HTERT RPE-1 (cell line): Measurements from ENCODE around the gene PPP2R5C.
"Not testable (repeated sequence)": the region's sequence is repeated elsewhere in the genome, so short reads cannot be mapped to it uniquely, and the experiment has no call there.

Source experiments
- in situ Hi-C: fragments of 300-500 bp; cut with MboI; formaldehyde crosslinking; loops from 4 replicates; pipeline ENCODE4 v1.14.3; 2020; ENCODE audit warnings: low sequenced_read_pairs

Gene PPP2R5C

GRCh38 chr14:101961746-101962502 is 200.4 kb downstream of the PPP2R5C start:
- in situ Hi-C loops = no loop called here

GRCh38 chr14:101962503-101962874 is 201.0 kb downstream of the PPP2R5C start:
- in situ Hi-C loops = no loop called here

GRCh38 chr14:101963052-101963451 is 201.5 kb downstream of the PPP2R5C start:
- in situ Hi-C loops = no loop called here

GRCh38 chr14:101963656-101964296 is 202.3 kb downstream of the PPP2R5C start:
- in situ Hi-C loops = no loop called here

GRCh38 chr14:101964297-101965180 is 203.0 kb downstream of the PPP2R5C start, which contains the start of gene DYNC1H1:
TSS of gene DYNC1H1 (plus strand) at chr14:101964573. CDS start at chr14:101964692, 119 bp downstream.
- in situ Hi-C loops = no loop called here

GRCh38 chr14:101965181-101965544 is 203.7 kb downstream of the PPP2R5C start:
- in situ Hi-C loops = no loop called here

GRCh38 chr14:101965770-101966722 is 204.5 kb downstream of the PPP2R5C start:
- in situ Hi-C loops = no loop called here

GRCh38 chr14:101966742-101967141 is 205.2 kb downstream of the PPP2R5C start:
- in situ Hi-C loops = no loop called here

GRCh38 chr14:101968186-101968585 is 206.7 kb downstream of the PPP2R5C start:
- in situ Hi-C loops = no loop called here

GRCh38 chr14:101969481-101969880 is 208.0 kb downstream of the PPP2R5C start:
- in situ Hi-C loops = no loop called here

- in situ Hi-C loops = no loop called here
Measured at GRCh38 chr14:101970830-101971400, 209.4 kb downstream of the PPP2R5C start.

- in situ Hi-C loops = not testable (repeated sequence)
Measured at GRCh38 chr14:101971458-101971857, 209.9 kb downstream of the PPP2R5C start.

- in situ Hi-C loops = no loop called here
Measured at GRCh38 chr14:101972126-101972866, 210.8 kb downstream of the PPP2R5C start.

GRCh38 chr14:101973356-101973755 is 211.8 kb downstream of the PPP2R5C start:
- in situ Hi-C loops = no loop called here

GRCh38 chr14:101975231-101975630 is 213.7 kb downstream of the PPP2R5C start:
- in situ Hi-C loops = no loop called here
